Testis (tissue), 5 donors: ENCODE measurements around the gene CSH1. TPM values are rescaled to one million over a fixed set of nuclear protein-coding genes. Genes with fewer than 3 reads are reported as not detected.
"Not testable (repeated sequence)": the region's sequence is repeated elsewhere in the genome, so short reads cannot be mapped to it uniquely, and the experiment has no call there.

Experiments
- DNase-seq: peaks from one replicate; pipeline ENCODE4 v3.0.0-alpha.2; 2019
- H3K27ac ChIP-seq, 2 donors: fragments of 200-600 bp; sonication (generic); one replicate each; pipeline ENCODE4 v1.5.1; 2019
- H3K27me3 ChIP-seq: fragments of 200-600 bp; sonication (generic); one replicate; pipeline ENCODE4 v1.5.1; 2019
- H3K36me3 ChIP-seq: fragments of 200-600 bp; sonication (generic); one replicate; pipeline ENCODE4 v1.5.1; 2017; ENCODE audit warnings: low read depth; ENCODE audit errors: missing control alignments
- H3K4me1 ChIP-seq: fragments of 200-600 bp; sonication (generic); one replicate; pipeline ENCODE4 v1.5.1; 2019
- H3K4me3 ChIP-seq, 2 donors: fragments of 200-600 bp; sonication (generic); one replicate each; pipeline ENCODE4 v1.5.1; 2017 to 2019
- H3K9me3 ChIP-seq: fragments of 200-600 bp; sonication (generic); one replicate; pipeline ENCODE4 v1.5.1; 2017
- CTCF ChIP-seq, 3 experiments: fragments of 450-650 bp in 2 of 3; fragments of 200-600 bp in 1 of 3; sonication (generic) in 1 of 3; IDR thresholded peaks; one replicate each; pipeline ENCODE4 v1.5.1; 2016 to 2019; ENCODE audit warnings: antibody characterized with exemption in 3 of 3, mild to moderate bottlenecking in 2 of 3, moderate library complexity in 1 of 3
- POLR2A ChIP-seq: fragments of 450-650 bp; IDR thresholded peaks from one replicate; pipeline ENCODE4 v1.6.1; 2017; ENCODE audit warnings: antibody characterized with exemption, mild to moderate bottlenecking, moderate library complexity
- WGBS, 2 donors: methylation state at CpG; one replicate each; pipeline ENCODE4 v1.1.5; 2018; 5-methylcytosine and 5-hydroxymethylcytosine counted together
- intact Hi-C: fragments of 100-400 bp; cut with DNase I; formaldehyde crosslinking; loops from one replicate; pipeline ENCODE4 v1.15.1; 2023; ENCODE audit warnings: low total_unique reads
- long read RNA-seq, 2 donors: transcript quantifications; one replicate each; lab custom pipeline, GENCODE V29; 2026
- polyA plus RNA-seq: library from polyadenylated mRNA; stranded (reverse); fragments of 350-450 nt; fragmentation: Illumina TruSeq; extraction: RNeasy Lipid Tissue Mini Kit (QIAGEN cat#74804); gene quantifications from one replicate; pipeline ENCODE4 v1.2.3, GENCODE V29; 2014; ENCODE audit warnings: low read depth, low replicate concordance; ENCODE audit not compliant: insufficient read depth
- total RNA-seq, 2 donors: library from RNA; depleted of rRNA; stranded (reverse); fragments of >200 nt; gene quantifications; one replicate each; pipeline ENCODE4 v1.2.3, GENCODE V29; 2016

CSH1 gene
- total RNA-seq (1 to 10 TPM in 1 of 2 donors, under 1 TPM in 1; 0.71 to 1.2 TPM), polyA plus RNA-seq (not detected)
- long read RNA-seq, donor 1 = 0 reads
- long read RNA-seq, donor 2, partial matches to known transcripts = 0 of 1 reads
- long read RNA-seq, donor 2, other reads (novel, unspliced or antisense) = 0 of 1 reads

DNA sequence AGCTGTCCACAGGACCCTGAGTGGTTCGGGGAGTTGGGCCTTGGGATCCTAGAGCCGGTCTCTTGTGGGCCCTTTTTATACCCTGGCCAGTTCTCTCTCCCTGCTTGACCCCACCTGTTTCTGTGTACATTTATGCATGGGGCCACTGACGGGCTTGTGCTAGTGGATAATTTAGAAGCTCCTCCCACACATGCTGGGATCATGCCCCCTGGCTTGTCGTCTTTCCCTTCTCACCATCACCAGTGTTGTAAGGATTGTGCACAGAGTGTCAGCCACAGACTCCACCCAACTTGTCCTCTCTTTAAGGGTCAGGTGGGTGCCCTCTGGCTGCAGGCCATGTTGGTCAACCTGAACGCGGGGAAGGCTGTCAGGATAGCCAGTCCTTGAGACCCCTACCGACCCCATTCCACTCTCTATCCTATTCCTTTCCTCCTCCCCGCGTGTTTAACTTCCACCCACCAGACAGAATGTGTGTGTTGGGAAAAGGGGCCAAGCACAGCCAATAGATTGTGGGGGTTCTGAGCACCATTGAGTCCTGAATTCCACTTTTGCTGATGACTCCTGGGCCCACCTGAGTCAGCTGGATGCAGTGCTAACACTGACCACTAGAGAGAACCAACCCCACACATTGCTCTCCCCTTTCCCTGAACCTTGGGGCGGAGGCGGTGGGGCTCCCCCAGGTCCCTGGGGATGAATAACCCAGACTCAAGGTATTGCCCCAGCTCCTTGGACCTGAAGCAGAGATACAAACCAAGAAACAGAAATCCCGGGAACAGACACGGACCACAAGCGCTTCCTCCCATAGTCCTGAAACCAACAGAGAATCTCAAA is at the start of gene CSH1:
CSH1 (minus strand) TSS at position 51 of the 831 bp plus-strand sequence. CDS start 63 bp downstream, outside the sequence.
- not testable (repeated sequence) for DNase-seq
- 89 to 95% methylated on average over 9 to 14 of the region's 14 CpGs for whole genome bisulfite sequencing, 2 donors

GRCh38 chr17:63945784-63946439 is 49.5 kb upstream of the CSH1 start:
- Histone ChIP-seq H3K4me3 (no peak overlapping the region), H3K4me1 (no peaks in the 10 kb centered on the region), H3K9me3 (no peaks in the 10 kb centered on the region), H3K36me3 (no peaks in the 10 kb centered on the region), H3K27me3 (no peaks in the 10 kb centered on the region), H3K27ac (no peak overlapping the region)
- intact Hi-C loops = no loop called here
- TF ChIP-seq CTCF (IDR thresholded peaks at IDR 0.05) (no peak), POLR2A (no peak)
- no peak for DNase-seq
- 75 to 90% methylated on average over 3 to 6 of the region's 6 CpGs for WGBS, 2 donors

More for the DNA sequence above, at the start of gene CSH1:
- H3K4me3 ChIP-seq, H3K36me3 ChIP-seq, H3K4me1 ChIP-seq, H3K9me3 ChIP-seq, intact Hi-C loops, H3K27me3 ChIP-seq, H3K27ac ChIP-seq: not testable (repeated sequence)

DNA sequence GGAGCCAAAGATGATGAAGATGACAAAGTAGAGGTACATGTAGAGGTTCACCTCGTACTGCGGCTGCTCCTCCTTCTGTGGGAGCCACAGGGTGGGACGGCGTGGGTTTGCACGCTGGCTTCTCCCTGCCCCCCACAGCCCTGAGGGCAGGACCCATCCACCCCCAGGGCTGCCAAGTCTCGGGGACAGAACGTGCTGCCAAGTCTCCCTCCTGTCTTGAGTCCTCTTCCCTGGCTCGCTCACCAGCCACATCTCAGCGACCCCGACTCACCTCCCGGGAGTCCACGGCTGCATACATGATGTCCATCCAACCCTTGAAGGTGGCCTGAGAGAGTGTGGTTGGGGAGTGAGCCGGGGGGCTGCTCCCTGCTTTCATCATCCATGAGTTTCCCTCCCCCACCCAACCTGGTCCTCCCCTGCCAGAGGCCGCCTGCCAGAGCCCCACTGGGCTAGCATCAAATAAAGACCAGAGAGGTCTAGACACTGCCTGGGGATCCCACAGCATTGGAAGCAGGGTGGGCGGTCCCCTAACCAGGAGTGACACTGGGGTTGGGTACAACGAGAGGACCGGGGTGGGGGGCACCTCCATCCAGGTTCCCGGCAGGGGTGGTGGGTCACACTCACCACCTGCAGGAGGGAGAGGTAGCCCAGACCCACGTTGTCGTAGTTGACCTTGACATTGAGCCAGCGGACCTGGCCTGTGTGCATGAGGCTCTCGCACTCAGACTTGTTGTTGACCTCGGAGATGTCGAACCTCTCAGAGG is 48.5 kb upstream of the CSH1 start:
- Histone ChIP-seq H3K36me3 (no peaks in the 10 kb centered on the region), H3K9me3 (no peaks in the 10 kb centered on the region), H3K27me3 (no peaks in the 10 kb centered on the region), H3K4me3 (no peak overlapping the region), H3K27ac (no peak overlapping the region), H3K4me1 (no peaks in the 10 kb centered on the region)
- TF ChIP-seq POLR2A = no peak
- TF ChIP-seq CTCF (IDR thresholded peaks at IDR 0.05) = no peak
- intact Hi-C loops = no loop called here
- no peak for DNase-seq
- WGBS, 2 donors = 64 to 67% methylated on average over 15 to 24 of the region's 24 CpGs

DNA sequence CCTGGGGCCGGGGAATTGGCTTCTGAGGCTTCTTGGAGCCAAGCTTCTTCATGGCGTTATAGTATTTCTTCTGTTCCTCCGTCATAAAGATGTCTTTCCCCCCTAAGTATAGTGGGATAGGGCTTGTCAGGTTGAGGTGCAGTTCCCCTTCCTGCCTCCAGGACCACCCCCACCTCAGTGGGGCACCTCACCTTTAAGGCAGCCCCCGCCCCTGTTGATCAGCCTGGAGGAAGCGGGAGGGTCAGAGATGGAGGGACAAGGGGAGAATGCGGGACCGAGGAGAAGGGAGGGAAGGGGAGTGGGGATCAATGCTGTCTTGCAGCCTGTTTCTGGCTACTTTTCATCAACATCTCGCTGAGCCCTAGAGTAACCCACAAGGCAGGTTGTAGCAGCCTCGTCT is 47.4 kb upstream of the CSH1 start:
- Histone ChIP-seq H3K9me3 (no peaks in the 10 kb centered on the region), H3K4me3 (no peak overlapping the region), H3K27ac (no peak overlapping the region), H3K4me1 (no peaks in the 10 kb centered on the region), H3K36me3 (no peaks in the 10 kb centered on the region), H3K27me3 (no peaks in the 10 kb centered on the region)
- TF ChIP-seq POLR2A = no peak
- peak in 1 of 3 experiments; percentile 14 for TF ChIP-seq CTCF (IDR thresholded peaks at IDR 0.05)
- intact Hi-C loops = no loop called here
- DNase-seq = no peak
- WGBS, 2 donors = 90 to 94% methylated on average over 9 of the region's 9 CpGs
